CD4-positive, alpha-beta T cell treated with Interleukin-4 for 1 hour (primary cell): Measurements from ENCODE around the gene GPR135.

ENCODE experiments used
- DNase-seq, 2 donors: peaks; one replicate each; pipeline ENCODE4 v3.0.0-alpha.2; 2020 to 2022

The GPR135 gene

GRCh38 chr14:59465316-59466135 is at the start of gene GPR135:
TSS of gene GPR135 (minus strand) at chr14:59465380. CDS start at chr14:59465226, 154 bp downstream.
- peak; percentile 44 to 46 for DNase-seq

- no peak for DNase-seq
These were observed 46.9 kb upstream of the GPR135 start for GRCh38 chr14:59511916-59512575.

GRCh38 chr14:59510966-59511365 is 45.8 kb upstream of the GPR135 start:
- DNase-seq = no peak

- no peak for DNase-seq
These were observed 44.8 kb upstream of the GPR135 start for GRCh38 chr14:59510001-59510400.

- no peak for DNase-seq
These were observed 43.9 kb upstream of the GPR135 start for GRCh38 chr14:59509101-59509500.

GRCh38 chr14:59507752-59508103 is 42.5 kb upstream of the GPR135 start:
- DNase-seq = no peak

GRCh38 chr14:59507063-59507751 is 42.0 kb upstream of the GPR135 start:
- DNase-seq = peak; percentile 39 to 55

GRCh38 chr14:59503256-59503655 is 38.1 kb upstream of the GPR135 start:
- no peak for DNase-seq

GRCh38 chr14:59500732-59501131 is 35.6 kb upstream of the GPR135 start:
- no peak for DNase-seq

- no peak for DNase-seq
These were observed 27.2 kb upstream of the GPR135 start for GRCh38 chr14:59492384-59492783.

- DNase-seq = no peak
These were observed 25.6 kb upstream of the GPR135 start for GRCh38 chr14:59490756-59491155.

- DNase-seq = no peak
These were observed 19.5 kb upstream of the GPR135 start for GRCh38 chr14:59484639-59485175.

- DNase-seq = peak; percentile 96
These were observed 18.8 kb upstream of the GPR135 start, which contains the start of the genes JKAMP and L3HYPDH for GRCh38 chr14:59483819-59484638. TSS of gene JKAMP (plus strand) at chr14:59484517. CDS start at chr14:59484590, 73 bp downstream. TSS of gene L3HYPDH (minus strand) at chr14:59484408. CDS start at chr14:59484316, 92 bp downstream.

GRCh38 chr14:59483363-59483762 is 18.2 kb upstream of the GPR135 start:
- DNase-seq = no peak

GRCh38 chr14:59482541-59483331 is 17.6 kb upstream of the GPR135 start:
- no peak for DNase-seq

GRCh38 chr14:59481871-59482540 is 16.8 kb upstream of the GPR135 start:
- no peak for DNase-seq

- no peak for DNase-seq
These were observed 16.2 kb upstream of the GPR135 start for GRCh38 chr14:59481407-59481806.

- DNase-seq = no peak
These were observed 15.0 kb upstream of the GPR135 start for GRCh38 chr14:59480166-59480565.

GRCh38 chr14:59478540-59478939 is 13.4 kb upstream of the GPR135 start:
- DNase-seq = no peak

- DNase-seq = no peak
These were observed 10.5 kb upstream of the GPR135 start for GRCh38 chr14:59475709-59476108.

GRCh38 chr14:59474172-59474571 is 9.0 kb upstream of the GPR135 start:
- no peak for DNase-seq
